ENCODE measurements around the gene EIF2B2.

Gene EIF2B2

DNA sequence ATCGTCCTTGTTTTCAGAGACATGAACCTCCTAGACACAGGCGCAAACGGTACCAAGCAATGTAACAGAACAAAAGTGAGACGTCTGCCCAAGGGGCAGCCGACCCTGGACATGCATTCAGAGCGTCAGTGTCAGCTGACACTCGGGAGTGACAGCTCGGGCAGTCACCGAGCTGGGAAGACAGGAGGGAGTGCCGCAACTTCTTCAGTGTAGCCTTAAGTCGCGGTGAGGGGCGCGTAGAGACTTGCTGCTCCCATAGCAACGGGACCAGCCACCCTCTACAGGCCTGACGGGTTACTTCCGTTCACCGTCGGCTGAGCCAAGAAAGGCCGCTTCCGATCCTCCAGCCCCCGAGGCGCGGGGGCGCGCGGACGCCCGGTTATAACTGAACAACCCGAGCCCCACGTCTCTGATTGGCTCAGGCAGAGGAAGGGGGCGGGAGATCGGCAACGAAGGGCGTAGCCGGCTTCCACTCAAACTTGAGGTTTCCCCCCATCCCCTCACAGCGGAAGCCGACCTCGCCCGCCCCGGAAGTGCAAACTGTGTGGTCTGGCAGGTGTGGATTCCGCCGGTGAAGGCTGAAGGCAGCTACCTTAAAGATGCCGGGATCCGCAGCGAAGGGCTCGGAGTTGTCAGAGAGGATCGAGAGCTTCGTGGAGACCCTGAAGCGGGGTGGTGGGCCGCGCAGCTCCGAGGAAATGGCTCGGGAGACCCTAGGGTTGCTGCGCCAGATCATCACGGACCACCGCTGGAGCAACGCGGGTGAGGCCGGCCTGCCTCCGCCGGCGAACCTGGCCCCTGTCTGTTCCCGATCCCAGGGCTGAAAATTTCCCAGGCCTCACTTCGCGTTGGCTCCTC is at the start of gene EIF2B2:
EIF2B2 (plus strand) TSS at position 530 of the 858 bp plus-strand sequence; CDS start at position 600, 70 bp downstream.
- DNase-seq (peak; percentile 99), ATAC-seq (peak; percentile 99)

- ATAC-seq (no peak), DNase-seq (no peak)
Observed at GRCh38 chr14:74953686-74954085, 49.0 kb upstream of the EIF2B2 start.

- DNase-seq (no peak), ATAC-seq (no peak)
Observed at GRCh38 chr14:74954232-74954946, 48.3 kb upstream of the EIF2B2 start.

DNA sequence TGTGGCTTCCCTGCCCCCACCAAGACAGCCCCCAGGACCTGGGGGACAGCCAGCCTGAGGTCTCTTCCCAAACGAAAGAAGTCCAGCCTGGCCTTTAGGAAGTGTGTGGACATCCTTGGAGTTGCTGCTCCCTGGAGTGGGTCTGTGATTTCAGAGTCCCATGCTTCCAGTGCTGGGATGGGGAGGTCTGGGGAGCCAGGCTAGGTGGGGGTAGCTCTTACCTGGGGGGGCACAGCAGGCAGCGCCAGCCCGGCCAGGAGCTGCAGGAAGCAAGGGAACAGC is 47.8 kb upstream of the EIF2B2 start:
- DNase-seq: no peak
- no peak for ATAC-seq

GRCh38 chr14:74955229-74956026 is 47.3 kb upstream of the EIF2B2 start, which contains the start of gene PGF:
Gene PGF, minus strand, starts transcription at chr14:74955597. Its CDS starts 355 bp downstream, at chr14:74955242.
- peak; percentile 28 for ATAC-seq

GRCh38 chr14:74956027-74956279 is 46.8 kb upstream of the EIF2B2 start:
- no peak for DNase-seq
- no peak for ATAC-seq

More at GRCh38 chr14:74955229-74956026, 47.3 kb upstream of the EIF2B2 start, which contains the start of gene PGF:
- peak; percentile 40 for DNase-seq

GRCh38 chr14:74956280-74957072 is 46.2 kb upstream of the EIF2B2 start:
- DNase-seq: no peak
- ATAC-seq: no peak

DNA sequence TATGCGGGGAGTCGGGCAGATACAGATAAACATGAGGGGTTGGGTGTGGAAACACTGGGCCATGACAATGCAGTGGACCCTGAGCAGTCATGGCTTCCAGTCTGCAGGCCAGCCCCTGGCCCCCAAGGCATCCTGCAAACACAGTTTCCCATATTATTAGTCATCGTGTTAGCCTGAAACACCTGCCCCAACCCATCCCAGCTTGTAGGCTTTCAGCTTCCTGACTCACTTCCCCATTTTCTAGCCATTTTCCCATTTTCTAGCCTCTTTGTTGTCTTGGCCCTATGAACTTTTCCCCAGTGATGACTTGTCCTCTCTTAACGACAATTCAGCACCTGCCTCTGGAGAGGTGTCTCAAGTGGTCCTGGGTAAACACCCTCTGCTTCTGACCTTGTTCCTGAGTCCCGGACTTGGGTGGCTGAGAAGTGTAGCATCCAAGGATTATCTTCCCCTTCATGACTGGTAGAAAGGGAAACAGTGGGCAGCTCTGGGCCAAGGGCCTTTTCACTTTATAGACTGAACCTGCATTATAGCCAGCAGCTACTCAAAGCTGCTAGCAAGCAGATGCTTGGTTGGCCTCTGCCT is 43.0 kb upstream of the EIF2B2 start:
- no peak for DNase-seq
- no peak for ATAC-seq

- ATAC-seq: no peak
Observed at GRCh38 chr14:74960736-74961135, 42.0 kb upstream of the EIF2B2 start.

GRCh38 chr14:74961238-74961911 is 41.3 kb upstream of the EIF2B2 start:
- no peak for DNase-seq
- ATAC-seq: no peak

More at GRCh38 chr14:74960736-74961135, 42.0 kb upstream of the EIF2B2 start:
- DNase-seq: no peak

GRCh38 chr14:74962046-74962445 is 40.7 kb upstream of the EIF2B2 start:
- ATAC-seq (no peak), DNase-seq (no peak)

DNA sequence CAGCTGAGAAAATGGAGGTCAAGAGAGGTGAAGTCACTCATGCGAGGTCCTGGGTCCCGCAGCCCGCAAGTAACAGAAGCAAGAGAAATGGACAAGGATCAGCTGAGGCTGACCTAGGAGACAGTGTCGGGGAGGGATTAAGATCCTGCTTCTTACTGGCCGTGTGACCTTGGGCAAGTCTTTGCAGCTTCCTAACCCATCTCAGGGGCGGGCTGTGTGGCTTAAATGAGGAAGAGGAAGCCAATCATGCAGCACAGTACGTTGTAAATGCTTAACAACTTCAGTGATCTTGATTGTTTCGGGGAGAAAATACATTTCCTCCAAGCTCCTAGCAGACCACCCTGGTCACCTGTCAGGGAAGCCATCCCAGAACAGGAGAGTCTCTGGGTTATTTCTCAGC is 40.2 kb upstream of the EIF2B2 start:
- no peak for DNase-seq
- ATAC-seq: no peak

DNA sequence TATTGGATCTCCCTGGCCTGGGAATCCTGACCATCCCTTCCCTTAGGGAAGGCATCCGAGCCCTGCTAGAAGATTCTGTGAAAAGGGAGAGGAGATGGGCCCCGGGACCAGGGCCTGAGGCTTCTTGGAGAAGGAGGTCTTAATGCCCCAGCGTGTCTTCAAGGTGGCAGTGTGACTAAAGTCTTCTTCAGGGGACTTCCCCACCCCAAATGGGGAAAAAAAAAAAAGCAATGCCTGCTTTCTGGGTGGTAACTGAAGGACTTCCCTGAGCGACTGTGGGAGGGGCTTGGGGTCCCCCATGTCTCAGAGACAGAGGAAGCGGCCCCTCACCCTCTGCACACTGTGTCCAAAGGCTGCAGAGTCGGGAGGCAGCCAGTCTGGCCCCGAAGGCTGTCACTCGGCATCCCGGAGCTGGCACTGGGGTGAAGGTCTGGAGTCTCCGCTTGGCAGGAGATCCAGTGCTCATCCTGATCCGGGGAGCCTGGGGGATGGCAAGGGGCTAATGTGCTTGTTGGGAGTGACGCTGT is 39.5 kb upstream of the EIF2B2 start:
- DNase-seq: no peak
- peak; percentile 40 for ATAC-seq

- DNase-seq (no peak), ATAC-seq (peak; percentile 6)
Observed at GRCh38 chr14:74963705-74964271, 38.9 kb upstream of the EIF2B2 start.

DNA sequence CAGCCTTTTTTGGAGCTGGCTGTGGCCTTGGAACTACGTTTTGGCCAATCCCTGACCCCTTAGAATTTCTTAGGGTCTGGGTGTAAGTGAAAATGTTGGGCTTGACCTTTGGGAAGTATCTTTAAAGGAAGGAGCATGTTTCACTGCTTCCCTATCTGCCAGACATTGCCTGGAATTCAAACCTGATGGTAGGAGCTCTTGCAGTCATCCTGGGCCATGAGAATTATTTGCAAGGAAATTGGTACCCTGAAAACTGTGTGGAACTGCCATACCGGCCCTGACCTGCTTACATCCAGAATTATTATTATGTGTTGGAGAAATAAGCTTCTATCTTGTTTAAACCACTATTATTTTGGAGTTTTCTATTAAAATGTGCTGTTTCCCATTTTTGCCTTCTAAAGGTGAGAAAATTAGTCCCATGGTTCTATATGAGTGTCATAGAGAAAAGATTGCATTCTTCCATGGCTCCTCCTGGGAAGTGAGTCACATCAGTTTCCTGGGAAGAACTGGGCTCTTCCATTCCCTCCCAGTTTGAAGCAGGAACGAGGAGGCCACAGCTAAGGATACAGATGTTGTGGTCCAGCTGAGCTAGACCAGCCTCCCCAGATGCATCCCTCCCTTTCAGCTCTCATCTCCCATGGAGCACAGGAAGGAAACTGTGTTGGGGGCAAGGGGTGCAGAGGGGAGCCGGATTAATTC is 37.8 kb upstream of the EIF2B2 start:
- DNase-seq (no peak), ATAC-seq (no peak)

GRCh38 chr14:74965486-74966153 is 37.1 kb upstream of the EIF2B2 start:
- DNase-seq: no peak
- ATAC-seq: no peak

GRCh38 chr14:74968811-74969210 is 33.9 kb upstream of the EIF2B2 start:
- DNase-seq (no peak), ATAC-seq (no peak)

GRCh38 chr14:74973003-74973653 is 29.6 kb upstream of the EIF2B2 start:
- DNase-seq (peak; percentile 45), ATAC-seq (peak; percentile 75)

DNA sequence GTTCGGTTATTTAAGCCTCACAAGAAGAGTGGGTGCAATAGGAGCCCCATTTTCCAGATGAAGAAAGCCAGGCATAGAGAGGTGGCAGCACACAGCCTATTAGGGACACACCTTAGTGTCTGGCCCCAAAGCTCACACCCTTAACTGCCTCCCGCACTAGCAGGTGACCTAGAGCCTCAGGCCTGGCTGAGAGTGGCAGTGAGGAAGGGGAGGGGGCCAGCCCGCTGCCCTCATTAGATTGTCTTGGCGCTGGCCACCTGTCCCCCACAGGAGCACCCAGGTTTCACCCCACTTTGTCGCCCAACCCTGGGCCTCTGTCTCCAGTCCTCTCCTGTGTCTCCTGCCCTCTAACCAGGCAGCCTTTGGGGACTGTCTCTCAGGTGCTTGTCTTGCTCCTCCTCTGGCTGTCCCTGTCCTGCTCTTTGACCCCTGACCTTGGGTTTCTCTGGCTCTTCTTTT is 28.8 kb upstream of the EIF2B2 start:
- DNase-seq: no peak
- ATAC-seq: no peak
